Central memory CD8-positive, alpha-beta T cell (primary cell): ENCODE measurements around the gene ABCA1.
"Not testable (repeated sequence)": the region's sequence is repeated elsewhere in the genome, so short reads cannot be mapped to it uniquely, and the experiment has no call there.

Experiments
- ATAC-seq: fragments of 150-1000 bp; cut with Tn5 transposase; replicated peaks from 2 replicates; pipeline ENCODE4 v1.10.0; 2022; ENCODE audit warnings: mild to moderate bottlenecking, moderate FRiP score, moderate number of reproducible peaks; ENCODE audit not compliant: poor library complexity, severe bottlenecking; ENCODE audit errors: extremely low read depth
- DNase-seq, 2 donors: peaks; one replicate each; pipeline ENCODE4 v3.0.0; 2021; ENCODE audit warnings: low spot score in 2 of 2
- H3K27ac Mint-ChIP-seq: one replicate; pipeline ENCODE4 v1.8.0; 2022; ENCODE audit warnings: low read depth, mild to moderate bottlenecking, moderate library complexity, mixed read lengths
- H3K27me3 Mint-ChIP-seq: one replicate; pipeline ENCODE4 v1.8.0; 2022; ENCODE audit warnings: mixed read lengths
- H3K36me3 Mint-ChIP-seq: one replicate; pipeline ENCODE4 v1.8.0; 2022; ENCODE audit warnings: mild to moderate bottlenecking, moderate library complexity, mixed read lengths; ENCODE audit not compliant: insufficient read depth
- H3K4me1 Mint-ChIP-seq: one replicate; pipeline ENCODE4 v1.8.0; 2022; ENCODE audit warnings: mixed read lengths
- H3K4me3 Mint-ChIP-seq: one replicate; pipeline ENCODE4 v1.8.0; 2022; ENCODE audit warnings: mild to moderate bottlenecking, moderate library complexity, mixed read lengths
- H3K9me3 Mint-ChIP-seq: one replicate; pipeline ENCODE4 v1.8.0; 2022; ENCODE audit warnings: mixed read lengths

ABCA1 gene

DNA sequence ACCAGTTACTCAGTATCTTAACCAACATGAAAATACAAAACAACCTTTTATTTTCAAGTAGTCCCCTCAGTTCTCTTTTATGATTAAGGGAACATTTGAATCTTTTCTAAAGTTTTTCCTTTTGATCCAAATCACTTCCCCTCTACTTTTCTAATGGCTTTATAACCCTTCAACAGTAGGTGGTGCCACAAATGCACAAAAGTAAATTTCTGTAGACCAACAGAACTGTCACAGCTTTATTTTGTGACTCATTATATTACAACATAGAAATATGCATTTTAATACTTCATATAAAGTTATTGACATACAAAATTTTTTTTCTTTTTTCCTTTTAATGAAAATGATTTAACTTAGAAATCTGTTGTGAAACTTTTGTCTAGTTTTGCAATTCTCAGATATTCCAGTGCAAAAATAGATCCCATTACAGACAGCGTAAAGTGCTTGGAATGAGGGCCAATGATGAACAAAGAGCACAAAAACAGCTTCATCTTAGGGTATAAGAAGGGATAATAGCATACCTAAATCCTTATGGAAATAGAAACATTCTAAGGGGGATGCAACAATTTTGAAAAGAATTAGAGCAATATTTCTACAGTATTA is 147.1 kb downstream of the ABCA1 start:
- H3K27ac Mint-ChIP-seq: no peak overlapping the region
- no peaks in the 10 kb centered on the region for H3K4me1 Mint-ChIP-seq
- ATAC-seq (no peak), DNase-seq (no peak)
- H3K27me3 Mint-ChIP-seq: peaks cover 10% of the 10 kb centered on the region
- no peaks in the 10 kb centered on the region for H3K36me3 Mint-ChIP-seq
- no peaks in the 10 kb centered on the region for H3K9me3 Mint-ChIP-seq
- no peak overlapping the region for H3K4me3 Mint-ChIP-seq

DNA sequence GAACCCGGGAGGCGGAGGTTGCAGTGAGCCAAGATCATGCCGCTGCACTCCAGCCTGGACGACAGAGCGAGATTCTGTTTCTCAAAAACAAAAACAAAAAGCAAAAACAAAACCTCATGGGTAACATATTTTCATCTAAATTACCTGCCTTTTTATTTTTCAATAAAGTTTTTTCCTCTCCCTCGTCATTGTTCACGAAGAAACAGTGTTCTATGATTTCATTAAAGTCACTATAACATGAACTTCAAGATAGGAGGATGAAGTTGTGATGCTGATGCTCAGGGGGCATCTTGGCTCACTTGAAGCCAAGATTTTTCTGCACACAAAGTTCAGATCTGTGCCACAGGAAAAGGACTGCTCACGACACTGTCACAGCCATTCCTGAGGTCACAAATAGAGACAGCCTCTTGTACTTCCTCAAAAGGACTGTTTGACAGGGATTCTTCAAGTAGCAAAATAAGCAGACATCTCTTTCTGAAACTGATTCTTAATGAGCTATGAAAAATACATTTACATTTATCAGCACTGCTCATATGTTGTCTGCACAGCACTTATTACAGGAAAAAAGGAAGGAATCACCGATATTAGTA is 147.9 kb downstream of the ABCA1 start:
- Mint-ChIP-seq H3K36me3 (no peaks in the 10 kb centered on the region), H3K27me3 (peaks cover 10% of the 10 kb centered on the region), H3K4me1 (no peaks in the 10 kb centered on the region), H3K9me3 (no peaks in the 10 kb centered on the region), H3K27ac (no peak overlapping the region), H3K4me3 (no peak overlapping the region)
- ATAC-seq: no peak
- no peak for DNase-seq

DNA sequence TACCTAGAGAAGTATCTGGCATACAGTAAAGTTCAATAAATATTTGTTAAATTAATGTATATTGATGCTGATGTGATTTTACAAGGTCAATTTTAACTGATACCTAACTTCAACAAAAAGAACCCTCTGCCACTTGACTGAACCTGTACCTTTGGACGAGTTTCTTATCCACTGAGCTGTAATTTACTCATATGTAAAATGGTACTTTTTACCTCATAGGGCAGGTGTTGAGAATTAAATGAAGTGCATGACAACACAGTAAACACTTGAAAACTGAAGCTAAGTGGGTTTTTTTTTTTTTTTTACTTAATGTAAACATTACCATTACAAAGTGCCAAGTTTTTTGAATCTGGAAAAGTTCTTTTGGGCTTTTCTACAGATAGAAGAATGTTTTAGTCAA is 148.6 kb downstream of the ABCA1 start:
- DNase-seq (no peak), ATAC-seq (no peak)
- no peak overlapping the region for H3K27ac Mint-ChIP-seq
- H3K27me3 Mint-ChIP-seq: peaks cover 8% of the 10 kb centered on the region
- H3K9me3 Mint-ChIP-seq: no peaks in the 10 kb centered on the region
- H3K36me3 Mint-ChIP-seq: no peaks in the 10 kb centered on the region
- no peaks in the 10 kb centered on the region for H3K4me1 Mint-ChIP-seq
- no peak overlapping the region for H3K4me3 Mint-ChIP-seq

GRCh38 chr9:104778802-104779201 is 149.2 kb downstream of the ABCA1 start:
- H3K9me3 Mint-ChIP-seq: no peaks in the 10 kb centered on the region
- ATAC-seq (no peak), DNase-seq (no peak)
- H3K4me3 Mint-ChIP-seq: no peak overlapping the region
- H3K36me3 Mint-ChIP-seq: no peaks in the 10 kb centered on the region
- H3K27me3 Mint-ChIP-seq: peaks cover 3% of the 10 kb centered on the region
- H3K4me1 Mint-ChIP-seq: no peaks in the 10 kb centered on the region
- no peak overlapping the region for H3K27ac Mint-ChIP-seq

DNA sequence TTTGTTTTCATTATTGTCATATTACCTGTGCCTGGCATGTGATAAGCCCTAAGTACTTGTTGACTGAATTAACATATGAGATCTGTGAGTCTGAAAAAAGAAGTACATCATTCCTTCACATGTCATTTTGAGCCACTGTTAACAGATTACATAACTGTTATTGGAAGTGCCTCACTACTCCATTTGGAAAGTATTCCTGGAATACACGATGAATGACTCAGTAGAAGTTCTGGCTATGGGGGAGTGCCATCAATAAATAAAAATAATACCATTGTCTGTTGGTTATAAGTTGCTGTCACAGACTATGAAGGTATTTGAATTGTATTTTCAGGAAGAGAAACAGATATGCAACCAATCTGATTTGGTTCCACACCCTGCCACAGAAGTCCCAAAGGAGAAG is 151.2 kb downstream of the ABCA1 start:
- Mint-ChIP-seq H3K36me3 (no peaks in the 10 kb centered on the region), H3K4me3 (no peak overlapping the region), H3K9me3 (no peaks in the 10 kb centered on the region), H3K27ac (no peak overlapping the region), H3K27me3 (no peaks in the 10 kb centered on the region), H3K4me1 (no peaks in the 10 kb centered on the region)
- ATAC-seq (no peak), DNase-seq (no peak)

- Mint-ChIP-seq H3K27me3 (no peaks in the 10 kb centered on the region), H3K27ac (no peak overlapping the region), H3K36me3 (no peaks in the 10 kb centered on the region), H3K4me1 (no peaks in the 10 kb centered on the region), H3K4me3 (no peak overlapping the region), H3K9me3 (no peaks in the 10 kb centered on the region)
- DNase-seq (no peak), ATAC-seq (no peak)
Observed at GRCh38 chr9:104775976-104776375, 152.0 kb downstream of the ABCA1 start.

DNA sequence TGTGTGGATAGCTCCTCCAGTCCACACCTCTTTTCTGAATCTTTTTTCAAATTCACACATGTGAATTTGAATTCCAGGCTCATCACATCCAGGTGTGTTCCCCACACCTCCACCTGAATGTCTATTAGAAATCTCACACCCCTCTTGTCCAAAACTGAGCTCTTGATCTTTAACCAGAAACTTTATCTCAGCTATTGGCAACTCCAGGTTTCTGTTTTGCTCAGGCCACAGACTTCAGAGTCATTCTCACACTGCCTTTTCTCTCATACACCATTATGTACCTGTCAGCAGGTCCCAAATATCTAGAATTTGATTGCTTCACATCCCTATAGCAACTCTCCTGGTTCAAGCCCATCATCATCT is 152.4 kb downstream of the ABCA1 start:
- DNase-seq (no peak), ATAC-seq (no peak)
- H3K4me1 Mint-ChIP-seq: no peaks in the 10 kb centered on the region
- no peaks in the 10 kb centered on the region for H3K36me3 Mint-ChIP-seq
- H3K4me3 Mint-ChIP-seq: no peak overlapping the region
- no peak overlapping the region for H3K27ac Mint-ChIP-seq
- no peaks in the 10 kb centered on the region for H3K9me3 Mint-ChIP-seq
- H3K27me3 Mint-ChIP-seq: no peaks in the 10 kb centered on the region

- DNase-seq (no peak), ATAC-seq (no peak)
- Mint-ChIP-seq H3K4me1 (no peaks in the 10 kb centered on the region), H3K9me3 (no peaks in the 10 kb centered on the region), H3K4me3 (no peak overlapping the region), H3K36me3 (no peaks in the 10 kb centered on the region), H3K27me3 (no peaks in the 10 kb centered on the region), H3K27ac (no peak overlapping the region)
Observed at GRCh38 chr9:104774831-104775573, 153.0 kb downstream of the ABCA1 start.

DNA sequence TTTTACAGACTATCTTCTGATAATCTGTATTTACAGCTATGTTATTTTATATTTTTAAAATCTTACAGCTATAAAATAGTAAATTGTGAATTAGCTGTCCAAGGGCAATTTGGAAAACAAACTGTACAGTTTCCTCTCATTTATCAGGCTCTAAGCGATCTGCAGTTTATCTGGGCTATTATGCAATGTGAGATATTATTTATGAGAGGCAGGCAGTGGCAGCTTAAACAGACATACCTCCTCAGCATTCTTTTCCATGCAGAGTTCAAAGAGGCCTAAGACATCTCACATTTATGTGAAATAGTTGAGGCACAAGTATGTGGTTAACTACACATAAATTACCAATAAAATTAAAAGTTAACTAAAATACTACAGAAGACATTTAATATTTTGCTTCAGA is 153.8 kb downstream of the ABCA1 start:
- Mint-ChIP-seq H3K27ac (no peak overlapping the region), H3K9me3 (no peaks in the 10 kb centered on the region), H3K4me3 (no peak overlapping the region), H3K4me1 (no peaks in the 10 kb centered on the region), H3K36me3 (no peaks in the 10 kb centered on the region), H3K27me3 (no peaks in the 10 kb centered on the region)
- no peak for ATAC-seq
- no peak for DNase-seq

DNA sequence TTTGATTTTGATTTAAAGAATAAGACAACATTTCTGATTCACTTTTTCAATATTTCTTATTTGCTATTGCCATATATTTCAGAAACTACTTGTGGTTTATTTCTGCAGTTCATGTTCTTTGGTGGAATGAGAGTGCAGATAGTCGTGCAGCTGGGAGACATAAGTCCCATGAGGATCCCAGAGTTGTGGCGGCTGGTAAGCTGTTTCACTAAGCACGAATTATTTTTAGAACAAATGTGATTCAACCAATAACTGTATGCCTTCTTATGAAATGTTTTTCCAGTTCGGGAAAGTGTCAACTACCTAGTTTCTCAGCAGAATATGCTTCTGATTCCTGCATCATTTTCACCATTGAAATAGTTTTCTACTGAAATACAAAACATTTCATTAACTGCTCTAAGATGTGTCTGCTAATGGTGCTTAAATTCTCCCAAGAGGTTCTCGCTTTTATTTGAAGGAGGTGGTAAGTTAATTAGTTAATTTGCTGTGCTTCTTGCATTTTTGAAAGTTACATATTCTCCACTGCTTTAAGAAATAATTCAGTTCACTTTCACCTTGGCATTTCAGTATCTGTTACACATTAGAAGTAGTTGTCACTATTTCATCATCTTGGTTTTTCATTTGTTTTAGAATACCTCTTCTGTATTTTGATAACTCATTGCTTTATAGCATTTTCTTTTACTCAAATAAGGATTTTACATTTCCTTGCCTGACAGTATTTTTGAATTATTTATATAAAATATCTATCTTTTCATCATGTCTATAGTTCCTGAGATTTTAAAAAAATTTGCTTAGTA is 155.0 kb downstream of the ABCA1 start:
- H3K36me3 Mint-ChIP-seq: no peaks in the 10 kb centered on the region
- H3K9me3 Mint-ChIP-seq: no peaks in the 10 kb centered on the region
- H3K4me3 Mint-ChIP-seq: no peak overlapping the region
- ATAC-seq (no peak), DNase-seq (no peak)
- H3K27me3 Mint-ChIP-seq: no peaks in the 10 kb centered on the region
- no peak overlapping the region for H3K27ac Mint-ChIP-seq
- H3K4me1 Mint-ChIP-seq: no peaks in the 10 kb centered on the region

GRCh38 chr9:104769655-104770054 is 158.3 kb downstream of the ABCA1 start:
- no peak for ATAC-seq
- no peak overlapping the region for H3K27ac Mint-ChIP-seq
- no peaks in the 10 kb centered on the region for H3K27me3 Mint-ChIP-seq
- no peak for DNase-seq
- H3K4me3 Mint-ChIP-seq: no peak overlapping the region
- H3K9me3 Mint-ChIP-seq: no peaks in the 10 kb centered on the region
- H3K4me1 Mint-ChIP-seq: no peaks in the 10 kb centered on the region
- H3K36me3 Mint-ChIP-seq: no peaks in the 10 kb centered on the region

DNA sequence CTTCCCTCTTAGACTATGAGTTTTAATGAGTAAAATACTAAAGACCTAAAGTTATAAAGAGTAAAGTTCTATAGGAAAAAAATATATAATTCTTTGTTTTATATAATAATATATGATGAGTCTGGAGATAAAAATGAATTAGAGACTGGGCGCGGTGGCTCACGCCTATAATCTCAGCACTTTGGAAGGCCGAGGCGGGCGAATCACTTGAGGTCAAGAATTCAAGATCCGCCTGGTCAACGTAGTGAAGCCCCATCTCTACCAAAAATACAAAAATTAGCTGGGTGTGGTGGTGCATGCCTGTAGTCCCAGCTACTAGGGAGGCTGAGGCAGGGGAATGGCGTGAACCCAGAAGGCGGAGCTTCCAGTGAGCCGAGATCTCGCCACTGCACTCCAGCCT is 158.9 kb downstream of the ABCA1 start:
- not testable (repeated sequence) for H3K9me3 Mint-ChIP-seq, ATAC-seq, H3K4me1 Mint-ChIP-seq, H3K4me3 Mint-ChIP-seq, H3K36me3 Mint-ChIP-seq, H3K27me3 Mint-ChIP-seq, H3K27ac Mint-ChIP-seq, DNase-seq

DNA sequence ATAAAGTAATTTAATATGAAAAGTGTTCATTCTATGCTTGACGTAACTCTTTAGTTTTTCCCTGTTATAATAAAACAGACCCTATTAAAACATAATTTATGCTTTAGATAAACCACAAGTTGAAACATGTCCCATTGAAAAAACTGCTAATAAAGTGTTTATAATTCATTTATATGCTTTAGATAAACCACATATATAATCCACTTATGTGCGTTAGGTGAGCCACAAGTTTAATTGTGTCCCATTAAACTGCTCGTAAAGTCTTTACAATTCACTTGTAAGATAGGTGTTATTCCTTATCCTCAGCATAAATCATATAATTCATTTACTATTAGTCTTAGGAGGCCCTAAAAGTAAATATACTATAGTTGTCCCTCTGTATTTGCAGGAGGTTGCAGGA is 160.4 kb downstream of the ABCA1 start:
- Mint-ChIP-seq H3K36me3 (peaks cover 1% of the 10 kb centered on the region), H3K27me3 (no peaks in the 10 kb centered on the region), H3K9me3 (no peaks in the 10 kb centered on the region), H3K4me3 (no peak overlapping the region), H3K27ac (no peak overlapping the region), H3K4me1 (peaks cover 6% of the 10 kb centered on the region)
- no peak for DNase-seq
- ATAC-seq: no peak
